Nephron (organoid): ENCODE data around the gene SPDEF.

ENCODE experiments used
- H3K27ac Mint-ChIP-seq, 3 experiments: 2 replicates each; pipeline ENCODE4 v1.8.0; 2020; ENCODE audit warnings: mixed read lengths in 3 of 3, mild to moderate bottlenecking in 2 of 3, moderate library complexity in 1 of 3
- H3K27me3 Mint-ChIP-seq: 2 replicates; pipeline ENCODE4 v1.8.0; 2021; ENCODE audit warnings: low read depth, mild to moderate bottlenecking, moderate library complexity, mixed read lengths
- H3K36me3 Mint-ChIP-seq: 2 replicates; pipeline ENCODE4 v1.8.0; 2020; ENCODE audit warnings: low read depth, mixed read lengths
- H3K4me1 Mint-ChIP-seq: 2 replicates; pipeline ENCODE4 v1.8.0; 2020; ENCODE audit warnings: mixed read lengths
- H3K4me3 Mint-ChIP-seq, 3 experiments: 2 replicates each; pipeline ENCODE4 v1.8.0; 2020; ENCODE audit warnings: mild to moderate bottlenecking in 3 of 3, mixed read lengths in 3 of 3, moderate library complexity in 2 of 3
- H3K9me3 Mint-ChIP-seq: 2 replicates; pipeline ENCODE4 v1.8.0; 2020; ENCODE audit warnings: mixed read lengths
- CTCF ChIP-seq, 3 experiments: fragments of 200-600 bp; sonication (generic); IDR thresholded peaks; one replicate each; pipeline ENCODE4 v1.5.0; 2021; ENCODE audit warnings: antibody characterized with exemption in 3 of 3; ENCODE audit not compliant: unreplicated experiment in 3 of 3

SPDEF gene

DNA sequence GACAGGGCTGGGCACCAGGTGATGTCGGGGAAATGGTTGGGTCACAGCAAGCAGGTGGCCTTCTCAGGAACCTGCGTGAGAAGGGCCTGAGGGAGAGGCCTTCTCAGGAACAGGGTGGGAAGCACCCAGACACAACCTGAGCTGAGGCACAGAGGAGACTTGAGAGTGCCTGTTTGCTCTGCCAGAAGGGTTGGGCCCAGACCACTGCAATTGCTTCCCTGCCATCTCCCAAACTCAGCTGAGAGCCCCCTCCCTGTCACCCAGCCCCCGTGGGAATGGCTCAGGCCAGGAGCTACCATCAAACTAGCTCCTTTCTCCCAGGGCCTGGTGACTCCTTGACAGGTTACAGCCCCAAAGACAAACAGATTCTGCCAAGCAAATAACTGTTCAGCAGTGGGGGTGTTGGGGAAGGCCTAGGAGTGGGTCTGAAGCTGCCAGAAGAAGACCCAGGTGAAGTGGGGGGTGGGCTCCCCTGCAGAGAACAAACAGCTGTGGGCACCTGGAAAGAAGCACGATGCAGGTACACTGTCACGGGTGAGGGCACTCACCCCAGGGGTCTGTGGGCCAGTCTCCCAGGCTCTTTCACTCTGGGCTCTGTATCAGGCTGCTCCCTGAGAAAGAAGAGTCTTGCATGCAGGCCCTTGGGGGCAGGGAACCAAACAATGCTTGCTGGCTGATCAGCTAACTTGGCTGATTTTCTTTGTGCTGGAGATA is 30.4 kb upstream of the SPDEF start:
- Mint-ChIP-seq H3K4me1 (peaks cover 26% of the 10 kb centered on the region), H3K36me3 (peaks cover 5% of the 10 kb centered on the region), H3K4me3 (no peak overlapping the region), H3K27me3 (no peaks in the 10 kb centered on the region), H3K27ac (no peak overlapping the region), H3K9me3 (no peaks in the 10 kb centered on the region)
- no peak for TF ChIP-seq CTCF (IDR thresholded peaks at IDR 0.05; ENCODE audit: unreplicated experiment in 3 of 3)

DNA sequence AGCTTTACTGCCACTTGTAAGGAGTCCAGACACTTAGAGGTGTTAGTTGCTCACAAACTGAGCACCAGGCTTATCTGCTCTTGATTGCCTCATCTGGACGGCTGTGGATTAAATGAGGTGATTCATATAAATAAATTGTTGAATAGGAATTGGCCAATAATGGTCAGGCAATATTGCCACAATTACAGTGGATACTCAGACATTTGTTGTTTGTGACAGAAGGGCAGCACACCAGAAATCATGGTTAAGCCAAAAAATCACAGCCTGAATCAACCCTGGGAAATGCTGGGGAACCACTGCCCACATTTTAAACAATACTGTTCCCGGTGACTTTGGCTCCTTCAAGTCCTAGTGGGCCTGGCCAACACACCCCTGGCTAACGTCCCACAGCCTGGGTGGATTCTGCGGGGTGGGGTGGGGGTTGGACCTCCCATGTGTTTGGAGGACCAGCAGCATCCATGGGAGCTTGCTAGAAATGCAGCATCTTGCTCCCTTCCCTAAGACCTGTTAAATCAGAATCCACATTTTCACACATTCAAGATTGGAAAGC is 29.5 kb upstream of the SPDEF start:
- no peak for TF ChIP-seq CTCF (IDR thresholded peaks at IDR 0.05; ENCODE audit: unreplicated experiment in 3 of 3)
- Mint-ChIP-seq H3K4me1 (peaks cover 31% of the 10 kb centered on the region), H3K9me3 (no peaks in the 10 kb centered on the region), H3K36me3 (peaks cover 5% of the 10 kb centered on the region), H3K27ac (peak overlapping the region in 1 of 3 experiments; percentile 11), H3K4me3 (no peak overlapping the region), H3K27me3 (no peaks in the 10 kb centered on the region)

DNA sequence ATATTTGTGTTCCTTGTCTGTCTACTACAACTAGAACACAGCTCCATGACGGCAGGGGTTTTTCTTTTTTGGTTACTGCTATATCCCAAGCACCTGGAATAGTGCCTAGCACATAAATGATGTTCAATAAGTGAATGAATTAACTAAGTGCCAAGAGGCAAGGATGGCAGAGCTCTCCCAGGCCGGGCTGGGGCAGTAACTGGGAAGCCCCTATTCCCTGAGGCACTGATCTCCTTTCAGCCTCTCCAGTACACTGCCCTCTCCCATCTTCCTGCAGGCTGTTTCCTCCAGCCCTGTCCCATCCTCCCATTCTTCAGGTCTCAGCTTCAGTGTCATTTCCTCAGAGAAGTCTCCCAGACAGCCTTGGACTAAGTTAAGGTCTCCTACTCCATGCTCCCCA is 29.0 kb upstream of the SPDEF start:
- TF ChIP-seq CTCF (IDR thresholded peaks at IDR 0.05; ENCODE audit: unreplicated experiment in 3 of 3) = no peak
- Mint-ChIP-seq H3K27ac (peak overlapping the region in 2 of 3 experiments; percentile 11 to 24), H3K9me3 (no peaks in the 10 kb centered on the region), H3K4me1 (peaks cover 31% of the 10 kb centered on the region), H3K4me3 (no peak overlapping the region), H3K27me3 (no peaks in the 10 kb centered on the region), H3K36me3 (peaks cover 5% of the 10 kb centered on the region)

DNA sequence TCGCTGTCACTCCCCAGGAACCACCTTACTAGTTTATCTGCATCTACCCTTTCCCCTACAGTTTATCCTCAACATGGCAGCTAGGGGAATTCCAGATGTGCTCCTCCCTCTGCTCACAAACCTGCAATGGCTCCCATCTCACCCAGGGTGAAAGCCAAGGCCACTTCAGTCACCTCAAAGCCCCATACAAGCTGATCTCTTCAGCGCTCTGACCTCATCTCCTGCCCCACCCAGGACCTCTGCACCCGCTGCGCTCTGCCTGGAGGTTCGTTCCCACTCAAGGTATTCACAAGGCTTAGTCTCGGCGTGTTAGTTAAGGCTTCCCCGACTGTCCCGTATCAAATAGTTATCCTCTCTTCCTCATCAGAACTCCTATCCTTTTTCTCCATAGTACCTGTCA is 28.6 kb upstream of the SPDEF start:
- Mint-ChIP-seq H3K36me3 (peaks cover 5% of the 10 kb centered on the region), H3K4me3 (no peak overlapping the region), H3K4me1 (peaks cover 31% of the 10 kb centered on the region), H3K27ac (peak overlapping the region in 2 of 3 experiments; percentile 11 to 24), H3K27me3 (no peaks in the 10 kb centered on the region), H3K9me3 (no peaks in the 10 kb centered on the region)
- no peak for TF ChIP-seq CTCF (IDR thresholded peaks at IDR 0.05; ENCODE audit: unreplicated experiment in 3 of 3)

GRCh38 chr6:34583861-34584604 is 27.9 kb upstream of the SPDEF start:
- Mint-ChIP-seq H3K27ac (peak overlapping the region in 2 of 3 experiments; percentile 11 to 24), H3K4me3 (no peak overlapping the region), H3K9me3 (no peaks in the 10 kb centered on the region), H3K4me1 (peaks cover 30% of the 10 kb centered on the region), H3K36me3 (no peaks in the 10 kb centered on the region), H3K27me3 (no peaks in the 10 kb centered on the region)
- no peak for TF ChIP-seq CTCF (IDR thresholded peaks at IDR 0.05; ENCODE audit: unreplicated experiment in 3 of 3)
